Glutamatergic neuron (in vitro differentiated cells): Measurements from ENCODE around the gene LRRC19. TPM values are rescaled to one million over a fixed set of nuclear protein-coding genes. Genes with fewer than 3 reads are reported as not detected.

Experiments used
- DNase-seq: peaks from one replicate; pipeline ENCODE4 v3.0.0; 2022
- H3K27ac Mint-ChIP-seq: one replicate; pipeline ENCODE4 v1.8.0; 2020; ENCODE audit warnings: mild to moderate bottlenecking, mixed read lengths, inconsistent platforms; ENCODE audit not compliant: unreplicated experiment
- H3K27me3 Mint-ChIP-seq: one replicate; pipeline ENCODE4 v1.8.0; 2020; ENCODE audit warnings: mild to moderate bottlenecking, moderate library complexity, mixed read lengths, inconsistent platforms; ENCODE audit not compliant: unreplicated experiment
- H3K36me3 Mint-ChIP-seq: one replicate; pipeline ENCODE4 v1.8.0; 2020; ENCODE audit warnings: mild to moderate bottlenecking, mixed read lengths, inconsistent platforms; ENCODE audit not compliant: unreplicated experiment
- H3K4me1 Mint-ChIP-seq: one replicate; pipeline ENCODE4 v1.8.0; 2020; ENCODE audit warnings: mild to moderate bottlenecking, low read depth, mixed read lengths, inconsistent platforms; ENCODE audit not compliant: unreplicated experiment
- H3K4me3 Mint-ChIP-seq: one replicate; pipeline ENCODE4 v1.8.0; 2020; ENCODE audit warnings: mild to moderate bottlenecking, mixed read lengths, inconsistent platforms; ENCODE audit not compliant: unreplicated experiment
- H3K9me3 Mint-ChIP-seq: one replicate; pipeline ENCODE4 v1.8.0; 2020; ENCODE audit warnings: mild to moderate bottlenecking, moderate library complexity, mixed read lengths, inconsistent platforms; ENCODE audit not compliant: unreplicated experiment
- CTCF ChIP-seq: fragments of 200-600 bp; sonication (generic); IDR thresholded peaks from one replicate; pipeline ENCODE4 v1.5.0; 2021; ENCODE audit not compliant: partially characterized antibody, unreplicated experiment
- total RNA-seq: library from RNA; stranded (reverse); fragmentation: NEBNext Ultra II Directional; extraction: Animal tissue kit (Norgen Biotek cat#: 25700); gene quantifications from one replicate; pipeline ENCODE4 v1.2.1, GENCODE V29; 2021; ENCODE audit not compliant: unreplicated experiment

LRRC19 gene
- total RNA-seq, 1 donor from 2014 or later, result not detected

DNA sequence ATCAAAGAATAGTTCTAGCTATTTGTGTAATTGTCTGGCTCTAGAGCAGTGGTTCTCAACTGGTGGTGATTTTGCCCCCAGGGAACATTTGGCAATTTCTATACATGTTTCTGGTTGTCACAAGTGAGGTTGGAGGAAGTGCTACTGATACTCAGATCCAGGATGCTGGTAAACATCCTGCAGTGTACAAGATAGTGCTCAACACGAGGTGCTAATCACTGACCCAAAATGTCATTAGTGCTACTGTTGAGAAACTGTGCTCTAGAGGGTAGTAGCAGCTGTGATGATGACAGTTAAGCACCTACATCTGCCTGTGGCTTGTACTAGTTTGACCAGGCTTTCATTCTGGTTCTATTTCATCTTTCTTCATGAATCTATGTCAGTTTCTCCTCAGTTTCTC lies 22.1 kb downstream of the LRRC19 start:
- Mint-ChIP-seq H3K36me3 (peaks cover 4% of the 10 kb centered on the region), H3K27me3 (no peaks in the 10 kb centered on the region), H3K4me1 (no peaks in the 10 kb centered on the region), H3K4me3 (no peak overlapping the region), H3K9me3 (no peaks in the 10 kb centered on the region), H3K27ac (no peak overlapping the region)
- no peak for DNase-seq
- no peak for TF ChIP-seq CTCF

- H3K36me3 Mint-ChIP-seq, result no peaks in the 10 kb centered on the region
- H3K4me1 Mint-ChIP-seq, result no peaks in the 10 kb centered on the region
- peaks cover 2% of the 10 kb centered on the region for H3K9me3 Mint-ChIP-seq
- no peak overlapping the region for H3K4me3 Mint-ChIP-seq
- no peaks in the 10 kb centered on the region for H3K27me3 Mint-ChIP-seq
- DNase-seq, result no peak
- TF ChIP-seq CTCF, result no peak
- no peak overlapping the region for H3K27ac Mint-ChIP-seq
Measured at GRCh38 chr9:26975728-26976707, 29.5 kb downstream of the LRRC19 start.

DNA sequence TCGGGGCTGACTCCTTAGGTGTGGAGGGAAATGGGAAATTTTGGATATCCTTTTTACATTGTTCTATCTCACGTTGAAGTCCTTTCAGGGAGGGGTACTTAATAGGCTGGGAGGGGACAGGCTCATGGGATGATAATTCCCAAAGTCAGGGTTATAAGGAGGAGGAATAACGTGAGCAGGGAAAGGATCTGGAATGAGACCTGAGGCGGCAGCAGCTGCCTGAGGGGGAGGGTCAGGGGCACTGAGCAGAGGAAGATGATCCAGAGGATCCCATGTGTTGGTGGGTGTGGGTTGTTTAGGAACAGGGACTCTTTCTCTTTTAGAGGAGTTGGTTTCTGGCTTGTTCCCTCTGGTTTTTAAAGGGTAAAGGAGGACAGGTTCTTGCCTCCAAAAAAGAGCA lies 30.5 kb downstream of the LRRC19 start:
- no peak for DNase-seq
- no peaks in the 10 kb centered on the region for H3K27me3 Mint-ChIP-seq
- H3K36me3 Mint-ChIP-seq, result no peaks in the 10 kb centered on the region
- H3K4me1 Mint-ChIP-seq, result no peaks in the 10 kb centered on the region
- H3K9me3 Mint-ChIP-seq, result peaks cover 2% of the 10 kb centered on the region
- no peak overlapping the region for H3K27ac Mint-ChIP-seq
- no peak overlapping the region for H3K4me3 Mint-ChIP-seq
- TF ChIP-seq CTCF, result no peak

DNA sequence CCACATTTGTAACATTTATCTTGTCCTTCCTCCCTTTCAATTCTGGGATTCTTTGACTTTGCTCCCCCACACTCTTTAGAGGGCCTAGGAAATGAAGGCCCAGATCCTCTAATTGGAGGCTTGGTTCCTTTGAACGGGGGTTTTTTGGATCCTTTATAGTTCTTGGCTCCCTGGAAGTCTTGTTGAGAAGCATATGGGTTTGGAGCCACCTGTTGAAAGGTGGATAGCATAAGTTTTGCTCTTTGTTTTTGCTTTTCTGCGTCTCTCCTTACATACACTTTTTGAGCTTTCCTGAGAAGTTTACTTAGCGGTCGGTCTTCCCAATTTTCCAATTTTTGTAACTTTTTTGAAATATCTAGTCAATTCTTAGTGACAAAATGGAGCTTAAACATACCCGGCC lies 31.5 kb downstream of the LRRC19 start:
- Mint-ChIP-seq H3K4me3 (no peak overlapping the region), H3K27me3 (no peaks in the 10 kb centered on the region), H3K9me3 (peaks cover 2% of the 10 kb centered on the region), H3K36me3 (no peaks in the 10 kb centered on the region), H3K4me1 (no peaks in the 10 kb centered on the region), H3K27ac (no peak overlapping the region)
- DNase-seq, result no peak
- TF ChIP-seq CTCF, result no peak

GRCh38 chr9:26971721-26972120 lies 33.8 kb downstream of the LRRC19 start:
- peaks cover 2% of the 10 kb centered on the region for H3K9me3 Mint-ChIP-seq
- no peaks in the 10 kb centered on the region for H3K27me3 Mint-ChIP-seq
- no peak overlapping the region for H3K4me3 Mint-ChIP-seq
- H3K27ac Mint-ChIP-seq, result no peak overlapping the region
- no peaks in the 10 kb centered on the region for H3K4me1 Mint-ChIP-seq
- H3K36me3 Mint-ChIP-seq, result no peaks in the 10 kb centered on the region
- DNase-seq, result no peak
- no peak for TF ChIP-seq CTCF
